IMR-90 (cell line): ENCODE data around the gene SF3B3. TPM values are rescaled to one million over a fixed set of nuclear protein-coding genes. Genes with fewer than 3 reads are reported as not detected.

Experiments
- ATAC-seq: fragments of 200-7000 bp; cut with Tn5 transposase; 2 replicates; pipeline ENCODE4 v1.9.1; 2020; ENCODE audit warnings: low read depth, mild to moderate bottlenecking, moderate library complexity
- BruUV-seq: library from RNA; stranded (reverse); fragments of 400-500 nt; replicated peaks from 2 replicates; lab custom pipeline; 2021; lab: Mats Ljungman, UMichigan
- CTCF ChIA-PET: fragments of 300-600 bp; formaldehyde crosslinking; extraction: SDS; loops from one replicate; lab custom pipeline; 2021; ENCODE audit warnings: antibody characterized with exemption; lab: Yijun Ruan, JAX
- POLR2A ChIA-PET: fragments of 300-600 bp; sonication (Branson Sonifier 250); formaldehyde crosslinking; loops from one replicate; lab custom pipeline; 2022; ENCODE audit warnings: antibody characterized with exemption; ENCODE audit not compliant: unreplicated experiment; lab: Charles Lee
- DNase-seq: peaks from one replicate; pipeline ENCODE4 v3.0.0; 2013
- H2AFZ ChIP-seq: replicated peaks from 2 replicates; pipeline ENCODE3; 2013; ENCODE audit warnings: low read length, mild to moderate bottlenecking; ENCODE audit not compliant: poor library complexity
- H2AK5ac ChIP-seq: 2 replicates; pipeline ENCODE4 v1.6.1; 2013; ENCODE audit warnings: low read depth, low read length, inconsistent platforms
- H2AK9ac ChIP-seq: replicated peaks from 2 replicates; pipeline ENCODE3; 2013; ENCODE audit warnings: mild to moderate bottlenecking, low read depth, low read length, moderate library complexity; ENCODE audit not compliant: poor library complexity
- H2BK120ac ChIP-seq: 2 replicates; pipeline ENCODE4 v1.6.1; 2013; ENCODE audit warnings: low read depth, low read length, inconsistent platforms
- H2BK15ac ChIP-seq: 3 replicates; pipeline ENCODE4 v1.6.1; 2013; ENCODE audit warnings: low read depth, low read length, inconsistent platforms
- H2BK20ac ChIP-seq: 2 replicates; pipeline ENCODE4 v1.6.1; 2013; ENCODE audit warnings: low read depth, mild to moderate bottlenecking, inconsistent platforms, low read length, moderate library complexity
- H2BK5ac ChIP-seq: 2 replicates; pipeline ENCODE4 v1.6.1; 2013; ENCODE audit warnings: mild to moderate bottlenecking, low read depth, low read length, inconsistent platforms; ENCODE audit not compliant: poor library complexity, severe bottlenecking
- H3K14ac ChIP-seq: replicated peaks from 2 replicates; pipeline ENCODE4 v1.6.1; 2013; ENCODE audit warnings: low read depth, low read length, inconsistent platforms
- H3K18ac ChIP-seq: 2 replicates; pipeline ENCODE4 v1.6.1; 2013; ENCODE audit warnings: low read depth, low read length, control low read depth
- H3K23ac ChIP-seq: 2 replicates; pipeline ENCODE4 v1.6.1; 2013; ENCODE audit warnings: low read depth, low read length, inconsistent platforms
- H3K27ac ChIP-seq: 2 replicates; pipeline ENCODE4 v1.5.1; 2013; ENCODE audit warnings: mild to moderate bottlenecking, control low read depth, low read length; ENCODE audit not compliant: insufficient read depth
- H3K27me3 ChIP-seq: 2 replicates; pipeline ENCODE4 v1.6.1; 2013; ENCODE audit warnings: low read length; ENCODE audit not compliant: control insufficient read depth, insufficient read depth
- H3K36me3 ChIP-seq: 2 replicates; pipeline ENCODE4 v1.6.1; 2013; ENCODE audit warnings: low read length, mixed read lengths; ENCODE audit not compliant: control insufficient read depth, insufficient read depth
- H3K4ac ChIP-seq: 2 replicates; pipeline ENCODE4 v1.6.1; 2013; ENCODE audit warnings: low read depth, low read length, inconsistent platforms
- H3K4me1 ChIP-seq: 2 replicates; pipeline ENCODE4 v1.6.1; 2013; ENCODE audit warnings: low read length, mixed read lengths; ENCODE audit not compliant: control insufficient read depth, insufficient read depth
- H3K4me2 ChIP-seq: 2 replicates; pipeline ENCODE4 v1.6.1; 2013; ENCODE audit warnings: low read depth, mild to moderate bottlenecking, control low read depth, low read length, moderate library complexity
- H3K4me3 ChIP-seq: 2 replicates; pipeline ENCODE4 v1.5.1; 2013; ENCODE audit warnings: low read depth, mild to moderate bottlenecking, control low read depth, low read length, moderate library complexity; ENCODE audit not compliant: insufficient read depth
- H3K56ac ChIP-seq: 2 replicates; pipeline ENCODE4 v1.6.1; 2013; ENCODE audit warnings: low read length, inconsistent platforms; ENCODE audit not compliant: insufficient read depth; ENCODE audit errors: extremely low read depth
- H3K79me1 ChIP-seq, 2 experiments: 2 replicates each; pipeline ENCODE4 v1.6.1; 2013; ENCODE audit warnings: low read length in 2 of 2, inconsistent platforms in 1 of 2, low read depth in 1 of 2
- H3K9ac ChIP-seq: 2 replicates; pipeline ENCODE4 v1.6.1; 2013; ENCODE audit warnings: low read depth, low read length, control low read depth
- H3K9me1 ChIP-seq: 2 replicates; pipeline ENCODE4 v1.6.1; 2013; ENCODE audit warnings: low read length, inconsistent platforms; ENCODE audit not compliant: insufficient read depth
- H3K9me3 ChIP-seq: 2 replicates; pipeline ENCODE4 v1.6.1; 2013; ENCODE audit warnings: low read length; ENCODE audit not compliant: control insufficient read depth, insufficient read depth
- H4K20me1 ChIP-seq: 2 replicates; pipeline ENCODE4 v1.6.1; 2013; ENCODE audit warnings: low read length, inconsistent platforms; ENCODE audit not compliant: insufficient read depth
- H4K5ac ChIP-seq: 2 replicates; pipeline ENCODE4 v1.6.1; 2013; ENCODE audit warnings: mild to moderate bottlenecking, low read depth, low read length, control low read depth
- H4K8ac ChIP-seq, 2 experiments: 2 replicates each; pipeline ENCODE4 v1.6.1; 2013; ENCODE audit warnings: low read depth in 2 of 2, low read length in 2 of 2, control low read depth in 1 of 2, inconsistent platforms in 1 of 2
- H4K91ac ChIP-seq: 2 replicates; pipeline ENCODE4 v1.6.1; 2013; ENCODE audit warnings: low read depth, low read length, inconsistent platforms; ENCODE audit not compliant: insufficient read depth
- FOS ChIP-seq: fragments of 150-350 bp; IDR thresholded peaks from 2 replicates; pipeline ENCODE4 v1.6.1; 2016; ENCODE audit warnings: low read depth, low read length
- MAZ ChIP-seq: IDR thresholded peaks from 2 replicates; pipeline ENCODE4 v1.6.1; 2012; ENCODE audit warnings: low read depth, mild to moderate bottlenecking, low read length, improper control_type of control experiment, moderate library complexity, borderline replicate concordance
- POLR2A ChIP-seq: IDR thresholded peaks from 2 replicates; pipeline ENCODE4 v1.6.1; 2012; ENCODE audit warnings: mild to moderate bottlenecking, low read depth, low read length
- RAD21 ChIP-seq: IDR thresholded peaks from 2 replicates; pipeline ENCODE4 v1.6.1; 2012; ENCODE audit warnings: low read length, improper control_type of control experiment
- dilution Hi-C: fragments of 300-500 bp; cut with HindIII; formaldehyde crosslinking; loops from one replicate; pipeline ENCODE4 v1.14.3; 2018; ENCODE audit warnings: low sequenced_read_pairs; ENCODE audit not compliant: unreplicated experiment
- in situ Hi-C: fragments of 300-500 bp; cut with MboI; formaldehyde crosslinking; loops from 3 replicates; pipeline ENCODE4 v1.14.3; 2019; ENCODE audit warnings: low sequenced_read_pairs, inconsistent platforms, mixed read lengths
- intact Hi-C: fragments of 100-400 bp; cut with micrococcal nuclease; formaldehyde crosslinking; loops from 2 replicates; pipeline ENCODE4 v1.10.0; 2022
- polyA plus RNA-seq, 3 experiments: library from polyadenylated mRNA; depleted of rRNA; stranded (reverse); fragments of >200 nt; gene quantifications; 2 replicates each; pipeline ENCODE4 v1.2.3, GENCODE V29; 2012; ENCODE audit warnings: low replicate concordance in 1 of 3
- total RNA-seq: library from RNA; depleted of rRNA; stranded (reverse); fragments of >200 nt; gene quantifications from 2 replicates; pipeline ENCODE4 v1.2.3, GENCODE V29; 2012

The SF3B3 gene
- total and polyA plus RNA-seq, 2 of the 4 experiments (the other 2 are of a cell fraction), result 97.9 to 134 TPM

GRCh38 chr16:70594569-70594968 is 71.0 kb downstream of the SF3B3 start:
- ChIA-PET CTCF (no interaction called here), POLR2A (no interaction called here)
- H2BK120ac ChIP-seq, result no peak overlapping the region
- dilution Hi-C loops (no loop called here), intact Hi-C loops (loop anchor here (5.0 kb wide), 1 partner anchor 43 kb away; no protein-coding TSS in a partner anchor), in situ Hi-C loops (loop anchor here (5.0 kb wide), 1 partner anchor 38 kb away; no protein-coding TSS in a partner anchor)
- H3K4ac ChIP-seq, result no peak overlapping the region
- no peak for TF ChIP-seq RAD21
- TF ChIP-seq FOS, result no peak
- TF ChIP-seq POLR2A, result no peak
- TF ChIP-seq MAZ, result no peak
- no peak overlapping the region for H2AK9ac ChIP-seq
- H3K27me3 ChIP-seq, result no peaks in the 10 kb centered on the region; the same call in 1 of the 2 replicates
- H3K79me1 ChIP-seq, result no peaks in the 10 kb centered on the region
- no peak overlapping the region for H3K18ac ChIP-seq
- H2BK15ac ChIP-seq, result no peak overlapping the region
- H3K9me1 ChIP-seq, result no peaks in the 10 kb centered on the region; the same call in 1 of the 2 replicates
- no peak overlapping the region for H3K56ac ChIP-seq
- no peaks in the 10 kb centered on the region for H3K9me3 ChIP-seq
- no peak overlapping the region for H3K9ac ChIP-seq
- H2BK5ac ChIP-seq, result no peak overlapping the region
- no peak overlapping the region for H4K8ac ChIP-seq
- no peak overlapping the region for H2AFZ ChIP-seq
- no peak overlapping the region for H2AK5ac ChIP-seq
- no peak for ATAC-seq
- H4K91ac ChIP-seq, result no peak overlapping the region
- H3K4me2 ChIP-seq, result no peak overlapping the region
- no peak overlapping the region for H2BK20ac ChIP-seq
- H3K4me3 ChIP-seq, result no peak overlapping the region
- DNase-seq, result no peak
- no peak overlapping the region for H3K23ac ChIP-seq
- H3K36me3 ChIP-seq, result no peaks in the 10 kb centered on the region
- no peak overlapping the region for H3K27ac ChIP-seq
- no peak overlapping the region for H3K14ac ChIP-seq
- no peak overlapping the region for H4K5ac ChIP-seq
- BruUV-seq, result no TSS peak
- no peaks in the 10 kb centered on the region for H4K20me1 ChIP-seq
- peaks cover 4% of the 10 kb centered on the region; the same call in 1 of the 2 replicates for H3K4me1 ChIP-seq
